ENCODE data around the gene APOLD1. TPM values are rescaled to one million over a fixed set of nuclear protein-coding genes. Genes with fewer than 3 reads are reported as not detected.

The APOLD1 gene
- total RNA-seq (2022; extraction: Qiagen RNA extraction; ENCODE audit: low read depth): 0.16 to 0.70 TPM (median 0.22 TPM) in 5 replicates

DNA sequence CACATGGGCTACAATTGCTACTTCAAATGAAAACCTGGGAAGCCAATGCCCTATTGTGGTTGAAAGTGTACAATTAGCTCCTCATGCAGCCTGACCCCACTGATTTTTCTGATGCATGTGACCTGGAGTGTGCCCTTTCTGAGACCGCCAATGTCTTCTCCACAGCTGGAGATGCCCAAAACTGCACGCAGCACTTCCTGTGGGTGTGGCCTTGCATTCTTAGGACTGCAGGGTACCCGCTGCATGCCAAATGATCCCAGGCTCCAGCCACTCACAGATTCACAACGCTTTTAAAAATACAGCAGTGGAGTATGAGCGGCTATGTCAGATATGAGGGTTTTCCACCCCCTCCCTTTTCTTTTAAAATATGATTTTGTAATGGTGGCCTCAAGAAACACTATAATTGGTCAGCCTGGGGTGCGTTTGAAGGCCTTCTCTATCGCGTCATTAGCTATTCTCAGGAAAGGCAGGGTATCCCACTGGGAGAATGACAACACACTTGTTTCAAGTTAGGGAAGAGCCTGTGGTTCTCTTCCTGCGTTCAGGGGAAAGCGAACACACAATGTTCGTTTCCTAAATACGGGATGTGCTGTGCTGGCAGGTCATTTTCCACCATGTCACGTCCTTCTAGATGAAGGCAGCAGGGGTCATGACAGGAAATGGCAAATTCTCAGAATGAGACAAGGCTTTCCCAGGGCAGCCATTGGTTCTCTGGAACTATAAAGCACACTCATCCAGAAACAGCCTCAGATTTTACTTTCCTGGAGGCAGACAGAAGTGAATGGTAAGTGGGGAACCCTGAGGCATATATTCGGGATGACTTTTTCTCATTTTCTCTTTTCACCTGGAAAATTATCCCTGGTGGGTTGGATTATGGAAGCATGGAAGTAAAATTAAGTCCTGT is at the start of gene APOLD1:
Gene APOLD1, plus strand, starts transcription at position 749 of the 904 bp plus-strand sequence. Its CDS starts 33 bp downstream, at position 782.

DNA sequence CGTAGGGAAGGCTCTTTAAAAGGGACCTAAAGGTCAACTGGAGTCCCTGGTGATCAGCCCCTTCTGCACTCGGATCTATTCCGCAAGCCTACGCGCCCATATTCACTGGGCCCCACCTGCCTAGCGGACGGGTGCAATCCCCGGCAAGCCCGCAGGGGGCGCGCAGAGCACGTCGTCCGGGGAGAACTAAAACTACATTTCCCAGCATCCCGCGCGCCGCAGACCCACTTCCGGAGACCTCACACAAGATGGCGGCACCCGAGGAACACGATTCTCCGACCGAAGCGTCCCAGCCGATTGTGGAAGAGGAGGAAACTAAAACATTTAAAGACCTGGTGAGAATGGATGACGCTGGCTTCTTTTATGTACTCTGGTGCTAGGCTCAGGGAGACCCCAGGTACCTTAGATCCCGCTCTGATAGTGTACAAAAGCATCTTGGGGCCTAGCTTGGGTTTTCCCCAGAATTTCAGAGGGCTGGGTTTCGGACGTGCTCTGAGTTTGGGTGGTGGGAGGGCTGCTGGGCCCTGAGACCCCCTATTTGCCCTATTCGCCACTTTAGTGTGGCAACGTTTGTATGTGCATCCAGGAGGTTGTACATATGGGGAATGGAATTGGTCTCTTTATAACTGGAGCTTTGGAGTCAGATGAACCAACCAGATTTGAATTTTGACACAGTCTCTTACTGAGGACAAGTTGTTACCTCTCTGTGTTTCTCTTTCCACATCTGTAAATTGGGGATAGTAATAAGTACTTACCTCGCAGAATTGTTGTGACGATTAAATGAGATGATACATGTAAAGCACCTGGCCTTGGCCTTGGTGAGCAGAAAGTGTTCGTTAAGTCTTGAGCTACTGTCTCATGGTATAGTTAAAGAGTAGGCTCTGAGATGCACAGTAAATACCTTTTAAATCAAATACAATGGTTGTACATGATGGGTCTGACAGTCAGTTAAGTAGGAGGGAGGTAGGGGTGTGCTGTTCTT is 28.0 kb downstream of the APOLD1 start, which contains the start of gene DDX47:
Gene DDX47, plus strand, starts transcription at position 227 of the 982 bp plus-strand sequence. Its CDS starts 22 bp downstream, at position 249.

Other genes starting within 250 kb of the APOLD1 start
- 9.5 to 12.1 TPM (median 9.9 TPM) in 5 replicates for gene DUSP16, start 222.8 kb upstream of the APOLD1 start, total RNA-seq (2022; extraction: Qiagen RNA extraction; ENCODE audit: low read depth)
- 14.6 to 23.3 TPM (median 20.6 TPM) in 5 replicates for gene CREBL2, start 173.8 kb upstream of the APOLD1 start, total RNA-seq (2022; extraction: Qiagen RNA extraction; ENCODE audit: low read depth)
- gene GPR19, start 89.5 kb upstream of the APOLD1 start, total RNA-seq (2022; extraction: Qiagen RNA extraction; ENCODE audit: low read depth): 0.63 to 1.5 TPM (median 1.0 TPM) in 5 replicates
- 12.7 to 20.2 TPM (median 19.3 TPM) in 5 replicates for gene CDKN1B, start 68.3 kb upstream of the APOLD1 start, total RNA-seq (2022; extraction: Qiagen RNA extraction; ENCODE audit: low read depth)
- gene DDX47, start 27.7 kb downstream of the APOLD1 start, total RNA-seq (2022; extraction: Qiagen RNA extraction; ENCODE audit: low read depth): 80.5 to 116 TPM (median 82.0 TPM) in 5 replicates
- gene GPRC5A, start 105.9 kb downstream of the APOLD1 start, total RNA-seq (2022; extraction: Qiagen RNA extraction; ENCODE audit: low read depth): 233 to 522 TPM (median 421 TPM) in 5 replicates
- not detected in 5 replicates for gene GPRC5D, start 166.5 kb downstream of the APOLD1 start, total RNA-seq (2022; extraction: Qiagen RNA extraction; ENCODE audit: low read depth)
- gene HEBP1, start 214.6 kb downstream of the APOLD1 start, total RNA-seq (2022; extraction: Qiagen RNA extraction; ENCODE audit: low read depth): 52.3 to 62.9 TPM (median 54.7 TPM) in 5 replicates